ENCODE measurements around the gene KRT3. TPM values are rescaled to one million over a fixed set of nuclear protein-coding genes. Genes with fewer than 3 reads are reported as not detected.

Gene KRT3
- total RNA-seq, 2 experiments from 2014 or later = not detected

DNA sequence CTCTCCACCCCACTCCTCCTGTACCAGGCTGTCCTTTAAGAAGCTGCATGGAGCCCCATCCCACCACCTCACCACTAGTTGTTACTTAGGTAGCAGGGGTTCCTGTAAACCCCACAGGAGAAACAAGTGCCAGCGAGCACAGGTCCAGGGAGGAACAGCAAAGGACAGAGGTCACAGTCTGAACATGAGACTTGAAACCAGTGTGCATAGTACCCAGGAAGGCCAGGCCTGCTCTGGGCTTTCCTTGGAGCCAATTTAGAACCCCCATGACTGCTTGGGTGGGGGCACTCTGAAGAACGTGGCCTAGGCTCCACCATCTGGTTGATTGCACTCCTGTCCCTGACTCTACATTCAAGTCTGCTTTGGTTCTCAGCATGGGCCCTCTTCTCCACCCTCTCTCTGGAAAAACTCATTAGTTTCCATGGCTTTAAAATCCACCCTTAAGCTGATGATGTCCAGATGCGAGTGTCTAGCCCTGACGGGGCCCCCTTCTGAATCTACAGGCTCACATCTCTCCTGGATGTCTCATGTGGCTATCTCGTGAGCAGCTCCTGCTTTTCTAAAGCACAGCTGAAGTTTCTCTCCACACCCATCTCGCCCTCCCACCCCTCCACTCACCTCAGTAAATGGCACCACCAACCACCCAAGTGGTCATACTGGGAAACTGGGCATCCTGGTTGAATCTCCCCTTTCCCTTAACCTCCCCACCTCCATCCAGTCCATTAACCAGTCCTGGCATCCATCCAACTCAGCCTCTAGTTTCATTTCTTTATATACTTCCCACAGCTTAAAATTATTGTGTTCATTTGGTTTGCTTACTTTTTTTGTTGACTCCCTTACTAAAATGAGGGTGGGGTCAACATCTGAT is 8.4 kb downstream of the KRT3 start:
- DNase-seq (no peak), ATAC-seq (no peak)
- Mint-ChIP-seq H3K4me3 (no peak overlapping the region), H3K36me3 (ENCODE audit: low read depth) (no peaks in the 10 kb centered on the region), H3K27me3 (peaks cover 28% of the 10 kb centered on the region), H3K4me1 (ENCODE audit: low read depth) (peaks cover 11% of the 10 kb centered on the region), H3K9me3 (no peaks in the 10 kb centered on the region), H3K27ac (no peak overlapping the region)
- CTCF ChIA-PET = interaction anchor here (0.8 to 1.3 kb wide), 2 partner anchors 92 to 204 kb away, joined by 3 to 4 read pairs; no protein-coding TSS in a partner anchor
- POLR2A ChIA-PET = no interaction called here
- TF ChIP-seq CTCF (IDR thresholded peaks at IDR 0.05) = no peak
- intact Hi-C loops (cut with micrococcal nuclease) = no loop called here

DNA sequence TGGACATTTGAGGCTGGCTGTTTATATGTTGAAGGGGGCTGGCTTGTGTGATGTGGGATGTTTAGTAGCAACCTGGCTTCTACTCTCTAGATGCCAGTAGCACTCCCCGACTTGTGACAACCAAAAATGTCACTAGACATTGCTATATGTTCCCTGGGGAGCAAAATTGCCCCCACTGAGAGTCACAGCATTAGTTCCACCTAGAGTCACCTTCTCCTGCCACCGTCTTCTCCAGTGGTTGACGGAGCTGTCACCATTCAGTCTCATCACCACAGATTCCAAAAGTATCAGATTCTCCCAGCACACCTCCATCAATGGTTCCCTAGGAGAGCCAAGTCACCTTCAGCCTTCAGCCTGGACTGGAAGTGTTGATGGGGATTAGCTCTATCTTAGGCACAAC is 11.0 kb downstream of the KRT3 start:
- intact Hi-C loops (cut with micrococcal nuclease) = no loop called here
- Mint-ChIP-seq H3K4me3 (no peak overlapping the region), H3K36me3 (ENCODE audit: low read depth) (no peaks in the 10 kb centered on the region), H3K27ac (no peak overlapping the region), H3K27me3 (peaks cover 16% of the 10 kb centered on the region), H3K4me1 (ENCODE audit: low read depth) (peaks cover 4% of the 10 kb centered on the region), H3K9me3 (no peaks in the 10 kb centered on the region)
- POLR2A ChIA-PET = no interaction called here
- ATAC-seq = no peak
- CTCF ChIA-PET = no interaction called here
- no peak for TF ChIP-seq CTCF (IDR thresholded peaks at IDR 0.05)
- DNase-seq = no peak

GRCh38 chr12:52783563-52784316 is 12.2 kb downstream of the KRT3 start:
- H3K36me3 Mint-ChIP-seq (ENCODE audit: low read depth) = no peaks in the 10 kb centered on the region
- ChIA-PET POLR2A (no interaction called here), CTCF (no interaction called here)
- DNase-seq (no peak), ATAC-seq (no peak)
- peaks cover 5% of the 10 kb centered on the region for H3K27me3 Mint-ChIP-seq
- H3K9me3 Mint-ChIP-seq = no peaks in the 10 kb centered on the region
- no peak overlapping the region for H3K27ac Mint-ChIP-seq
- no peak for TF ChIP-seq CTCF (IDR thresholded peaks at IDR 0.05)
- H3K4me1 Mint-ChIP-seq (ENCODE audit: low read depth) = no peaks in the 10 kb centered on the region
- intact Hi-C loops (cut with micrococcal nuclease) = no loop called here
- H3K4me3 Mint-ChIP-seq = no peak overlapping the region

DNA sequence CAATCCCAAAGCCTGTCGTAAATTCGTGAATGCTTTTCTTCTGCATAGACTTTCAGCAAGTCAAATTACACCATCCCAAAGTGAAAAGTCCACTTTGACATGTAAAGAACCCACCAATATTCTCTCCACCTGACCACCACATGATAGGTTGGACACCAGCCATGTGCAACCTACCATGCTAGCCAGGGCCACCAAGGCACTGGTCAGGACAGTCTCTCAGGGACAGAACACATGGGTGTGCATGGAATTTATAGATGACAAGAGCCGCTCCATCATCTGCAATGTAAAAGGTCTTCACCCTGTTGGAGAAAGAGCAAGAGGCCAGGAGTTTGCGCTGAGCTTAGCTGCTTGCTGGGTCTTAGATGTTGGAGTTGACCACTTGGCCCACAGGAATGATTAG is 13.4 kb downstream of the KRT3 start:
- Mint-ChIP-seq H3K27ac (no peak overlapping the region), H3K27me3 (peaks cover 3% of the 10 kb centered on the region), H3K36me3 (ENCODE audit: low read depth) (no peaks in the 10 kb centered on the region), H3K9me3 (no peaks in the 10 kb centered on the region), H3K4me3 (no peak overlapping the region), H3K4me1 (ENCODE audit: low read depth) (no peaks in the 10 kb centered on the region)
- intact Hi-C loops (cut with micrococcal nuclease) = no loop called here
- CTCF ChIA-PET = no interaction called here
- no peak for TF ChIP-seq CTCF (IDR thresholded peaks at IDR 0.05)
- ATAC-seq (no peak), DNase-seq (no peak)
- POLR2A ChIA-PET = no interaction called here

Data from activated CD8-positive, alpha-beta T cell treated with anti-CD3 and anti-CD28 coated beads for 36 hours (primary cell).